HG03558 (cell line): ENCODE data around the gene CD300LG.
"Not testable (repeated sequence)": the region's sequence is repeated elsewhere in the genome, so short reads cannot be mapped to it uniquely, and the experiment has no call there.

Experiments used
- ATAC-seq: cut with Tn5 transposase; IDR thresholded peaks from one replicate; pipeline ENCODE4 v1.9.1; 2021; ENCODE audit warnings: moderate number of reproducible peaks; ENCODE audit not compliant: unreplicated experiment; ENCODE audit errors: extremely low read depth

The CD300LG gene

DNA sequence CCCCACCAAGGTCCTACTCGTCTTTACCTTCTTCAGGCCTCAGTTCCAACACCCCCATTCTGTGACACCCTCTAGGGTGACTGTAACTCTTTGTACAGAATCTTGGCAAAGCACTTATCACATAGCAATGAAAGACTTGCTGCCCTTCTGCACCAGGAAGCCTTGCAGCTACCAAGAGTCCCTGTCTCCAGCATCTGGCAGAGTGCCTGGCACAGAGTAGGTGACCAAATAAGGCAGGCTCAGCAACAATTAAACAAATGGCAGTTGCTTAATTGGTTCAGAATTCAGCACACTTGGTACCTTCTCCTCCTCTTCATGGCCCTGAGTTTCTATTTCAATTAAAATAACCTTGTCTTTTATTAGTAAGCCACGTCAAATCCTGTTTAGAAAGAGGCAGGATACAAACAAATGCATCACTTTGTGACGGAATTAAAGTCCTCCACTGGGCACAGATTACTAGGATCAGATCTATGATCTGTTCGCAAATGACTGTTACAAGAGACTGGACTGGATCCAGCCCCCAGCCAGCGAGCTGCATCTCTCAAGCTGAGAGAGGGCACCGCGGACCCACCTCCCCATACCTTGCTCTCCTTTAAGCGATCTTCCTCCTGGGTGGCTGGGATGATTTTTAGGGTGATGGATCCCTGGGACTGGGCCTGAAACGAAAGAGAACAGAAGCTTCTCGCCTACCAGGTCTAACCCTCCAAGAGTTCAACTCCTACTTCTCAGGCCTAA lies 23.5 kb upstream of the CD300LG start:
- ATAC-seq: no peak

DNA sequence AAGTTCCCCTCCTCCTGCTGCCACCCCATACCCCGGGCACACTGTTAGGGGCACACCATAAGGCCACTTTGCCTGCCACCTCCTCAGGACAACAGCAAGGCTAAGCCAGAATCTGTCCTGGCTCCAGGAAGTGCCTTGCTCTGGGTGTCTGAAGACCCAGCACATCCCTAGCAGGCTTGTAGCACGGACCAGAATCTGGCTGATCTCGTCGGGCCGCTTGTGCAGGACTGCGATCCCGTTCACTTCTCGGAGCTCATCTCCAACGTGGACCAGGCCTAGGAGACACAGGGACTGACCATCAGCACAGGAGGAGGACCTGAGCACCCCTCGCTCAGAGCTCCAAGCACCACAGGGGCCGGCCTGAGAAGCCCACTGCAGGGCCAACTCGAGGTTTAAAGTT lies 21.4 kb upstream of the CD300LG start:
- ATAC-seq: no peak

DNA sequence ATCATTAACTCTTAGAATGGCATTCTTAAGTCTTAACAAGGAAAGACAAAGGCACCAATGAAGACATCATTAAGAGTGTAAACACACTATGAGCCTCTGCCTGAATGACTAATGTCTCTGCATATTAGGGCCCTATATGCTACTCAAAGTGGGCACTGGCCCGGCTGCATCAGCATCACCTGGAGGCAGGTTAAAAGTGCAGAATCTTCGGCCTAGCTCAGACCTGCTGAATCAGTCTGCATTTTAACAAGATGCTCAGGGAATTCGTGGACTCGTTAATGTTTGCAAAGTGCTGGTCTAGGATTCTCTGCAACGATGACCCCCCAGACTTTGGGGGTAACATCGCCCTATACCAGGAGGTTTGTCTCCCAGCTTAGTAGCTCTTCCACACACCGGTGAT lies 20.8 kb upstream of the CD300LG start:
- no peak for ATAC-seq

DNA sequence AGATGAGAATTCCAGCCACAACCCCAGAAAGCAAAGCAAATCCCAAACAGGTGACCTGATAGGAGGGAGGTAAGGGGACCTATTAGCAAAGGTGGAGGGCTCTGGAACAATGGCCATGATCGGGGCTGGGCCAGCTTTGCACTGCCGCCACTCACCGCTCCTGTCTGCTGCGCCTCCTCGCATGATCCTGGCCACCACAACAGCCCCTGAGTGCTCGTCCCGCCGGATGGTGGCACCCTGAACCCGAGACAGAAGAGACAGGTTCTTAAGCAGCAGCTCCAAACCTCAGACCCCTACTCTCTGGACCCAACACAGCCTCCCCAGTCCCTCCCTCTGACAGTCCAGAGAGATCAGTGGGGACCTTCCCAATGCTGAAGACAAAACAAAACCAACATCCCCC lies 19.4 kb upstream of the CD300LG start:
- no peak for ATAC-seq

DNA sequence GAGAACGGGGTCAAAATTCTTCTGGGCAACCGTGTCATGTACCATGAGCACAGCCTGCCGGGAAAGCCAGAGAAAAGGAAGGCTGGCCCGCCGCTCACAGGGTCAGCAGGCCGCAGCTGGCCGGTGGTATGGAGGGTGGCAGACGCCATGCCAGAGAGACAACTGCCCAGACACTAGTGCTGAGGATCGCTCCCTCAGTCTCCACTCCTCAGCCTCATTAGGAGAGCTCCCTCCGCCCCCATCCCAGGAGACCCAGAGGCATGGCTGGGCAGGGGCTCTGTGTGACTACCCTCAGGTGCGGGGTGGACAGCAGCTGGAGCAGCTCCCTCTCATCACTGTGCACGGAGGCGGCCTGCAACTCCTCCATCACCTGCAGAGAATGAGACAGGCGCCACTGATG lies 17.2 kb upstream of the CD300LG start:
- no peak for ATAC-seq

DNA sequence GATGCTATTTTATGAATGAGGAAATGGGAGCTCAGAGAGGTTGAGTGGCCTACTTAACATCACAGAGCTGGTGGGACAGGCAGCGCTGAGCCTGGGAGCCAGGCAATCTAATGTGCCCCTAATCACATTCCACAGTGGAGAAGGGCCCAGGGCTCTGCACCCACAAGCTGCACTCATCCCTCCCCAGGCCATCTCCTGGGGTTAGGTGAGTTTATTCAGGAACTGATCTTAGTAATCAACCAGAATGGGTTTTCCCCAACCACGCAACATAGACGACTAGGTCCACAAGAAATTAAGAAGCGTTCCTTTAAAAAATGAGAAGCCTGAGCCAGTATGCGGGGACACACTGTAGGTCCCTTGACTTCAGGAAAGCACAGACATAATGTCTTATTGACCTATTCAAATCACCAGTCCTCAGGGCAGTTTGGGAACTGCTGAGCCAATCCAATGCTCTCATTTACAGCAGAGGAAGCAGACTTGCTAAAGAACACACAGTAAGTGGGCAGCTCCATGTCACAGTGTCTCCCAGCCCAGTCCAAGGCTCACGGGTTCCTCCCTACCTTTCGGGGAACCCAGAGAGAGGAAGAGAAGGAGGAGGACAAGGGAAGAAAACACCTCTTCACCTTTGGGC lies 16.4 kb upstream of the CD300LG start:
- ATAC-seq: no peak

DNA sequence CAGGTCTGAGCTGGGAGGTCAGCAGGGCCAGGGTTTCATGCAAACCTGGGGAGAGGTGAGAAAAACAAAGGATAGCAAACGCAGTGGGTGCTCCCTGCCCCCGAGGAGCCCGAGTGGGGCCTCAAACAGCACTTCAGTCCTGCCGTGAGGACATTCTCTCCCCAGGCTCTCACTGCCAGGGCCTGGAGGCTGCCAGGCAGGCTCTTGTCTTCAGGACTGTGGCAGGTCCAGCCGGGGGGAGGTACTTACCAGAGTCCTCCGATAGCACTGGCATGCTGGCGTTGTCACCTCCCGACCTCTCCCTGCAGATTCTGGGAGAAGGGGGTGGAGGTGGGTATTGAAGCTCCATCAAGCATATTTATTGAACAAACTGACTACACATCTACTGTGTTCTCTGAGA lies 15.3 kb upstream of the CD300LG start:
- ATAC-seq: no peak

DNA sequence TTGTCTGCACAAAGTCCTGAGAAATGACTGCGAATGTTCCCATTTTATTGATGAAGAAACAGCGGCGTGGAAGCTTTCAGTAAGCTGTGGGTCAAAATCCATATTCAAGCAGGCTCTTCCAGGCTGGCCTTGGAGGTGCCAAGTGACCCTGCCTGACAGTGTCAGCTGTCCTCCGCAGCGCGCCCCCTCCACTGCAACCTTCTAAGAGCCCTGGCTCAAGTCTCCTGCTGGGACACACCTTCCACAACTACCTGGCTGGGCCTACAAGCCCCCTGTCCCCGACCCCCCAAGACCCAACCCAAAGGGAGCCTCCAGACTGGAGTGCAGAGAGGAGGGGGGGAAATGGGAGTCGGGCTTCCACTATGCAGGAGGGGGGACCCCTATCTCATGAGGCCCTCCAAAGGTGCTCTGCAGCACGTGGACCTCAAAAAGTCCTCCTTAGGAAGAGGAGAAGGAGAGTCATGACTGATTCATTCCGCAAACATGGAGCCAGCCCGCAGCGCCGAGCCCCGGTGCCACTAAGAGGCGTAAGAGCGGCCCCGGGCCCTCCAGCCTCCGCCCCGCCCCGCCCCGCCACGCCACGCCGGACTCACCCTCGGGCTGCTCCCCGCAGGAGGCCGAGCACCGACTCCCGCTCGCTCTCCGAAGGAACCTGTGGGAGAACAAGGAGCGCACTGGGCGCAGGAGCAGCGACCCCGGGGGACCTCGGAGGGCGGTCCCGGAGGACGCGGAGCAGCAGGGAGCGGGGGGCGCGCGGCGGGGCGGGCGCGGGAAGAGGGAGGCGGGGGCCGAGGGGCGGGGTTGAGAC lies 14.6 kb upstream of the CD300LG start:
- ATAC-seq: no peak

DNA sequence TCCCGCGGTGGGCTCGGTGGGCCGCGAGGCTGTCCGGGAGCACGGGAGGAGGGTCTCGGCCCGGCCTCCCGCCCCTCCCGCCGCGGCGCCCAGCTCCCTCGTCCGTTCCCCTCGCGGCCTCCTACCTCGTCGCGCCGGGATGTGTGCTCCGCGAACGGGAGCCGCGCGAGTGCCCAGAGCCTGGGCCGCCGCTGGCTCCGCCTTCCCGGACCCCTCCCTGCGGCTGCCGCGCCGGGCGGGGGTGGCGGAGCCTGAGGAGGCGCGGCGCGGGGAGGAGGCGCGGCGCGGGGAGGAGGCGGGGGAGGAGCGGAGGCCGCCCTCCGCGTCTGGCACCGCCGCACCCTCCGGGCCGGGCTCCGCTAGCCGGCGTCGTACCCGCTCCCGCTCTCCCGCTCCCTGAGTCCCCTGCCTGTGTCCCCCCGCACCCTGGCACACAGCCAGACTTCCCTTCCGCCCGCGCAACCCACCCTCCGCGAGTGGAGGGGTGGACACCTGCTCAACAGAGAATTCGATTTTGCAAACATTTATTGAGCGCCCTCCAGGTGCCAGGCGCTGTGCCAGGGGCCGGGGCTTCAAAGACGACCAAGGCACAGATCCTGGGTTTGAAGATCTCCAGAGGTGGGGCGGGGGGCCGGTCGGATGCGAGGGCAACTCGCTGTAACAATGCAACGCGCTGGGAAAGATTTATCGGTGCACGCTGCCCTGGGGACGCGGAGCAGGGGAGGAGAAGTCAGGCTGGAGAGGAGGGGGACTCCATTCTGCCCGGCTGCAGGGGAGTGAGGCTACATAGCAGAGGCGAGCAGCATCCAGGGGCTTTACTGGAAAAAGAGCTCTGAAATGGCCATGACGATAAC lies 13.8 kb upstream of the CD300LG start, which contains the start of gene MPP3:
TSS of gene MPP3 (minus strand) at position 171 of the 854 bp plus-strand sequence. CDS start 1,240 bp downstream, outside the sequence.
- ATAC-seq: no peak

DNA sequence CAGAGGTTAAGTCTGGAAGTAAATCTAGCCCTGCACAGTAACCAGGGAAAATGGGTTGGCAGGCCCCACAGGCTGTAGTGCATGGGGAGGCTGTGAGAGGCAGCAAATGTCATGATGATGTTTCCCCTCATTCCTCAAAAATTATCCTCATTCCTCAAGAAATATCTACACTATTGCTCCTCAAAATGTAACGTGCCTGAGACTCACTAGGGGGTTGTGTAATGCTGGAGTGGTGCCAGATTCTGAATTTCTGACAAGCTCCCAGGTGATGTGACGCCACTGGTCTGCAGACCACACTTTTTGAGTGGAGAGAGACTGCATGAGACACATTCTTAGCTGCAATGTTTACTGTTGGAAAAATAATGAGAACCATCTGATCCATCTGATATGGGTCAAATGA lies 12.9 kb upstream of the CD300LG start:
- ATAC-seq: no peak

DNA sequence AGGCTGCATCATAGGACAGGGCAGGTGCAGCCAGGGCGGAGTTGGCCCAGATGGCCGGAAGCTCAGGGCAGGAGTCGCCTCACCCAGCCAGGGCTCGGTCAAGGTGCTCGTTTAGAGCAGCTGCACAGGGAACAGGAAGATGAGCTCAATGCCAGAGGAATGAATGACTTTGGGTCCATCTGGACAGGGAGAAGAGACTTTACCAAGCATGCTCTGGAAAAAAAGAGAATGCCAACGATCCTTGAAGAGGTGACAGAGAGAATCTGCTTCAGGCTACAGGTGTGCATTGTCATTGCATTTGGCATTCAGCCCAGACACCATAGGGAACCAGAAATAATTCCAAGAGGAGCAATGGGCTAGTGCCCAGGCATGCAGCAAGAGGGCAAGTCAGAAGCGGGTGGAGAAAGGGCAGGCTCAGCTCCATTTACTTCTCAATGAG lies 7.3 kb upstream of the CD300LG start:
- no peak for ATAC-seq

DNA sequence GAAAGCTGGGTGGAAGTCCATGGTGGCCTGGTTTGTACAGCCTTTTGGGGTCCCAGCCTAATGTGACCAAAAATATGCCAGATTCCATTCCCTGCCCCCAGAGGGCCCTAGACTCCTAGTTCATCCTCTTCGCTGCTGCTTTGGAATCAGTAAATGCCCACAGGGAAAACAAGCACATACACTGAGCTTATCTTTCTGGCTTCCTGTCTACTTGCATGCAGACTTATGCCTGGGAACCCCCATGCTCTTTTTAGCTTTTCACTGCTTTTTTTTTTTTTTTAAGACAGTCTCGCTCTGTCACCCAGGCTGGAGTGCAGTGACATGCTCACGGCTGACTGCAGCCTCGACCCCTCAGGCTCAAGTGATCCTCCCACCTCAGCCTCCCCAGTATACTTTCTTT lies 6.2 kb upstream of the CD300LG start:
- ATAC-seq: no peak

DNA sequence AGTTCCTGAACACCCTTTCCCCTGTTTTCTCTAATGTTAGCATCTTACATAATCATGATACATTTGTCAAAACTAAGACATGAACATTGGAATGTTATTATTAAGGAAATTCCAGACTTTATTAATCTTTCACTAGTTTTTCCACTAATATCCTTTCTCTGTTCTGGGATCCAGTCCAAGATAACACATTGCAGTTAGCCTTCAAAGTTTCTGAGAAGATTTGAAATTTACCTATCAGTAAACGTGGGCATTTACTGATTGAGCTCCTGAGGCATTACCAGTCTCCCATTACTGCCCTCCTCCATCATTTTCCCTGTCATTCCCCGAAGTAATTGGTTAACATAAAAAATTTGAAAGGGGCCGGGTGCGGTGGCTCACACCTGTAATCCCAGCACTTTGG lies 5.7 kb upstream of the CD300LG start:
- ATAC-seq: no peak

DNA sequence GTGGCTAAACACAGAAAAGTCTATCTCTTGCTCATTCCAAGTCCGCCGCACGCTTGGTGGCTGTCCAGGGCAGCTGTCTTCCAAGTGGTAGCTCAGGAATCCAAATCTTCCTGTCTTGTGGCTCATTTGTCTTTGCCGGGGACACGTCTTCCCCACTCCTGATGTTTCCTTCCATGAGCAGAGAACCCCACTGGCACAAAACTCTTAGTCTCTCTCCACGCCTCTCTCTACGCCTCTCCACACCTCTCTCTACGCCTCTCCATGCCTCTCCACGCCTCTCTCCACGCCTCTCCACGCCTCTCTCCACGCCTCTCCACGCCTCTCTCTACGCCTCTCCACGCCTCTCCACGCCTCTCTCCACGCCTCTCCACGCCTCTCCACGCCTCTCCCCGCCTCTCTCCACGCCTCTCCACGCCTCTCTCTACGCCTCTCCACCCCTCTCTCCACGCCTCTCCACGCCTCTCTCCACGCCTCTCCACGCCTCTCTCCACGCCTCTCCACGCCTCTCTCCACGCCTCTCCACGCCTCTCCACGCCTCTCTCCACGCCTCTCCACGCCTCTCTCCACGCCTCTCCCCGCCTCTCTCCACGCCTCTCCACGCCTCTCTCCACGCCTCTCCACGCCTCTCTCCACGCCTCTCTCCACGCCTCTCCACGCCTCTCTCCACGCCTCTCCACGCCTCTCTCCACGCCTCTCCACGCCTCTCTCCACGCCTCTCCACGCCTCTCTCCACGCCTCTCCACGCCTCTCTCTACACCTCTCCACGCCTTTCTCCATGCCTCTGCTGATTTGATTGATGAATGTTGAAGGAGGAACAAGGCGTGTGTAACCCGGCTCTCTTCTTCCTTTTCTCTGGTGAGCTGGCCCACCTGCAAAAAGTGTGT lies 4.6 kb upstream of the CD300LG start:
- ATAC-seq: not testable (repeated sequence)

DNA sequence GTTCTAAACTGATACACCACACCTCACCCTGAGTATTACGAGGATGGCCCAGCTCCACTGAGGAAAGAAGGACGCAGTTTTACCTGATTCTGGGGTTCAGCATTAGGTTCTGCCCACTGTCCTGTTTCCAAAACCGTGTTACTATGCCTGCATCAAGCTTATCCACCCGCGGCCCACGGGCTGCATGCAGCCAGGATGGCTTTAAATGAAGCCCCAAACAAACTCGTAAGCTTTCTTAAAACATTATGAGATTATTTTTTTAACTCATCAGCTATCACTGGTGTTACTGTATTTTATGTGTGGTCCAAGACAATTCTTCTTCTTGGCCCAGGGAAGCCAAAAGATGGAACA lies 4.0 kb upstream of the CD300LG start:
- no peak for ATAC-seq

DNA sequence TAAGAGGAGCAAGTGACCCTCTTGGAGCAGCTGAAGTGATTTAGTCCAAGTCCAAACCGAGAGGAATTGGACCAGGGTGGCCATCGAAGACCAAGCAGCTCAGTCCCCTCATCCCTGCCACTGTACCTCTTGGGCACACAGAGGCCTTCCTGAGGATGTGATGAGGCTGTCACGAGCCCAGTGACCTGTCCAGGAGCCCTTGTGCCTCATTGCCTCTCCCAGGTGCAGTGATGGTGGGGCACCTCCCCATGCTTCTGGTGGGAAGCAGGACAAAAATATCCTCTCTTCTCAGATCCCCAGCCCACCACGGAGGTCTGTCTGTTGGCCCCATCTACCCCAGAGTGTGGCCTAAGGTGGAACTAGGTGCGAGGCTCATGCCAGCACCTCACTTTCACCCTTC lies 2.7 kb upstream of the CD300LG start:
- no peak for ATAC-seq

DNA sequence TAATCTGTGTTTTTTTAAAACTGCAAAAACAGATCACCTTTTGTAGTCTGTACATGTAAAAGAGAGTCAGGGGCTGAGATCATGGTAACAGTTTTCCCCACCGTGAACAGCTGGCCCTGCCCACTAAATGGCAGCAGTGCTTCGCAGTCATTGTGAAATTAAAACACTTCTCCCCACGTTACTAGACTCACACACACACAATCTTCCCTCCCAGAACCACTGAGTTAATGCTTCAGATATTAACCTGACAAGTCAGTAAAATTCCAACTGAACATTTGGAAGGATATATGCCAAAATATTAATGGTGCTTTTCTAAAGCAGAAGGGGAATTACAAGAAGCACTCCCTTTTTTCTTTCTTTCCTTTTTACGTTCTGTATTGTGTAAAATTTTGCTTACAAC lies 1.2 kb upstream of the CD300LG start:
- ATAC-seq: no peak

DNA sequence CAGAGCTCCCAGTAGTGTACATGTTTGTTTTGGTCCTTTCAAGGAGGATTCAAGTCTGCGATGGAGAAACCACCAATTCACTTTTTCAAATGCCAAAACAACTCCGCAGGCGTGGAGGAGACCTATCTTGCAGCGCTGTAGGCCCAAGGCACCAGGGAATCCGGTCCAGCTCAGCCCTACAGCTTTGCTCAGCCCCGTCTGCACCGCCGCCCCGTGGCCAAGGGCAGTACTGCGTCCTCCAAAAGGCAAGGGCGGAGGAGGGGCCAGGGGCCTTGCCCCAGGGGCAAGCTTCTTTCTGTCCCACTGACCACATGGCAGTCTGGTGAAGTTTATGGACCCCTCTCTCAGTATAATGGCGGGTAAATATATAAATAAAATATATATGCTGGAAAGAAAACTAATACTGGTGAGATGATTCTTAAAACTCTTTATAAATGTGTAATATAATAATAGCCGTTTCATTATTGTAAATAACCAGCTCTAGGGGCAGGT lies 709 bp upstream of the CD300LG start:
- no peak for ATAC-seq

DNA sequence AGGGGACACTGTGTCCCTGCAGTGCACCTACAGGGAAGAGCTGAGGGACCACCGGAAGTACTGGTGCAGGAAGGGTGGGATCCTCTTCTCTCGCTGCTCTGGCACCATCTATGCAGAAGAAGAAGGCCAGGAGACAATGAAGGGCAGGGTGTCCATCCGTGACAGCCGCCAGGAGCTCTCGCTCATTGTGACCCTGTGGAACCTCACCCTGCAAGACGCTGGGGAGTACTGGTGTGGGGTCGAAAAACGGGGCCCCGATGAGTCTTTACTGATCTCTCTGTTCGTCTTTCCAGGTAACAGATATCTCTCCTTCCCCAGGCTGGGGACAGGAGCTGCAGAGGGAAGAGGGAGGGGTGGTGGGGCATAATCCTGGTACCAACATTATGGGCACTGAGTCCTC lies 1.6 kb downstream of the CD300LG start:
- no peak for ATAC-seq
